22Rv1 (cell line): ENCODE data around the gene CEPT1.

ENCODE experiments used
- CTCF ChIP-seq: fragments of 450-650 bp; IDR thresholded peaks from 2 replicates; pipeline ENCODE4 v1.5.1; 2017; ENCODE audit warnings: mild to moderate bottlenecking
- ZFX ChIP-seq: fragments of 450-650 bp; IDR thresholded peaks from 2 replicates; pipeline ENCODE4 v1.6.1; 2017; ENCODE audit warnings: antibody characterized with exemption, borderline replicate concordance

GRCh38 chr1:111162488-111162880, 22.5 kb downstream of the CEPT1 start:
- TF ChIP-seq CTCF (no peak), ZFX (no peak)
